ENCODE measurements around the gene MFAP3L.
A peak's percentile ranks its signal among the peaks of the same experiment; 100 is the strongest.
"Not testable (repeated sequence)": the region's sequence is repeated elsewhere in the genome, so short reads cannot be mapped to it uniquely, and the experiment has no call there.

Gene MFAP3L

DNA sequence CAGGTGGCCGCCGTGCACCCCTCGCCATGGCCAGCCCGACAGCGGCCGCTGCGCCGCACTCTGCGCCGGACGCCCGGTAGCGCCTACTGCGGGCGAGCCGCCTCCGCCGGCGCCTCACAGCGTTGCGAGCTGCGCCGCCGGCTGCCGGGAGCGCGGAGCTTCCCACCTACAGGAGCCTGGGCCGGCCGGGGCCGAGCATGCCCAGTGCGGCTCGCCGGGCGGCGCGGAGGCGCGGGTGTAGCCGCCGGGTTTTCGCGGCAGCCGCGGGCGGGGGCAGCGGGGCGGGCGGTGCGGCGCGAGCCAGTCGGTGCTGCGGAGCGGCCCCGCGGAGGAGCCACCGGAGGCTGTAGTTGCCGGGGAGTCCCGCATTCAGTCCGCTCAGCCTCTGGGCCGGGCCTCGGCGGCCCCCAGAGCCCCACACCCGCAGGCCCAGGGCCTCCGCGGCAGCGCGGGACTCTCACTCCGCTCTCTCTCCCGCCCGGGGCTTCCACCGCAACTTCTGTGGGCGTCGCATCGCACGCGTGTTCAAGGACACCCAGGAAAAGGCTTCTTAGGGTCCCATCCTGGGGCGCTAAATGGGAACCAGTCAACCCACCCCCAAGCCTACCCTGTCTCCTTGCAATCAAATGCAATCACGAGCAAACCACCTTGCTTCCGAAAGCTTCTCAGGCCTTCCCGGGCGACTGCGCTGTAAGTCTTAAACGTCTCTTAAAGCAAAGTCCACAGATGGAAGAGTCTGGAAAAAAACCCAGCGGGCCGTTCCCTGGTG, at the start of gene MFAP3L:
Gene MFAP3L, minus strand, starts transcription at position 143 of the 769 bp plus-strand sequence. CDS start 20,518 bp downstream, outside the sequence.
- peak; percentile 86 for DNase-seq

DNA sequence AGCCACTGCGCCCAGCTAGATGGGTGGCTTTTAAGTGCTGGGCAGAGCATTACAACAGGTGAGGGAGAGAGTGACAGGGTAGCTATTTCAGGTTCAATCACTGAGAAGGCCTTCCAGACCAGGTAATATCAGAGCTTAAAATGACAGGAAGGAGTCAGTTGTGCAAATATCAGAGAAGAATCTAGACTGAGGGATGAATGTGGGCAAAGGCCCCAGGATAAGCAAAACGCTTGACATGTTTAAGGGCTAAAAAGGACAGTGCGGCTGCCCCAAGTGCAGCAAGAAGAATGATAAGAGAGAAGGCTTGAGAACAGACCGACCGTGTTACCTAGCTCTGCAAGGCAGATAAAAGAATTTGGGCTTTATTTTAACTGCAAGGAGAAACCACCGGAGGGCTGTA, 45.0 kb upstream of the MFAP3L start:
- no peak for DNase-seq

DNA sequence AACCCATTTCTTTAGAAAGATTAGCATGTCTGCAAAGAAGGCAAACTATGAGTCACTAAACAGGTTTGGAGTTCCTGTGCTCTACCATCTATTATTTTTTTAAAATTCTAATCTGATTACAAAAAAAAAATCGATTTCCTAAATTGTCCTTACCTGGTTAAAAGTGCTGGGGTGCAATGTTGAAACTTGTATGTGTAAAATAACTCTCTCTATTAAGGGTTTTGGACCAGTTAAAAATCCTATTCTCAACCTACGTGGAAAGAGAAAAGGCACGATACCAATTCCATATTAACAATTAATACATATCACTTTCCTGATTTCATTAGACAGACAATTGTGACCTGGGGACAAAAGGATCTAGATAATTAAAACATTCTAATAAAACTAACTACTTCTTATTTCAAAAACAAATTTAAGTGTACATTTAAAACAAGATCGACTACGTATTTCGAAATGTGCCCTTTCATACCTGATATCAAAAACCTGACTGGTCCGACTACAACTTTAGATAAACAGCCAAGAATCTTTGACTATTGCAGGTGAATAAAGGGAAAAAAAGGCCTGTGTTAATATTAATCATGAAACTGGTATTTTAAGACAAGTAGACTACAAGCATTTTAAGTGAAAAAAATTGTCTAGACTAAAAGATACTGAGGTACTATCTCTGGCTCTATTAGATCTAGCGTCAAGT, 42.4 kb upstream of the MFAP3L start:
- DNase-seq: no peak

DNA sequence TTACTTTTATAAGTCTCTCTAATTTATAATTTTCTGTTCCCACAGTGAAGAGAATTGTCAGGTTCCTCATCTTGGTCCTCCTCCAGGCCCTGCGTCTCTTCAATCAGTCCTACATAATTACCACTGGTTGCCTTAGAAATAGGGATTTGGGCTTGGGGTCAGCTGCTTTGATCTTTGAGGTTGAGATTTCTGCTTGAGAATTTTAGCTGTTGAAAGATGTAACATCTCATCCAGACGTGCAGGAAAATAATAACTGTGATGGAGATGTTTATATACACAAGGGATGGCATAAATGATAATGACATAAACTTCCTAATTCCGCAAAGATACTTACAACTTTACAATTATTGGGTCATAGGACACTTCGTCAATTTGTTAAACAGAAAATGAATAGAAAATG, 33.2 kb upstream of the MFAP3L start:
- no peak for DNase-seq

DNA sequence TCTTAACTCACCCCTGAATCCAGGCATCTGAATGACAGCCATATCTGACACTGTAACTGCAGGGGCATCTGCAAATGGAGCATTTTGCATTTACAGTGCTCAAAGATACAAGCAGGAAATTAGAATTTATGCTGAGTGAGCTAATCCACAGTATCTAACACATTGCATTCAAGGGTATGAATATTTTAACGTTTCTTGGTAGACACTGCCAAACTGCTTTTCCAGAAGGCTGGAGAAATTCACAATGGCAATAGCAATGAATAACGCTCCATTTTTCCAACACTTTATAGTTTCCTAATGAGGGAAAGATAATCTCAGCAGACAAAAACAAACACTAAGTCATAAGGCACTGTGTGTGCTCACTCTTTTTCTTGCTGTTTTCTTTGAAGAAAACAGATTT, 32.6 kb upstream of the MFAP3L start:
- no peak for DNase-seq

DNA sequence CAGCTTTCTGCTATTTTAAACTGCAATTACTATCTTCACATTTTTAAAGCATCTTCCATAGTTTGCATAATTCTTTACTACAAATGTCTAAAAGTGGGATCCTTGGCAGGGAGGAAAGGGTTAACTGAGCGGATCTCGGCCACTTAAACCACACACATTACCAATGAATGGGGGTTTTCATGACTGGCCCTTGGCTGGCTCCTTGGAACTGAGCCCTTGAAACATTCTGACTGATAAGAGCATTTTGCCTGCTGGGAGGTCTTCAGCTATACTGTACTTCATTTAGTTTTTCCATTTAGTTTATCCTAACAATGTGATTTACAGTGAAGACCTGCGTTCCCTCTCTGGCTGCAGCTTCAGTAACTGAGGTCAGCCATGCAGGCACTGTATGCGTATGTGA, 31.7 kb upstream of the MFAP3L start:
- DNase-seq: no peak

DNA sequence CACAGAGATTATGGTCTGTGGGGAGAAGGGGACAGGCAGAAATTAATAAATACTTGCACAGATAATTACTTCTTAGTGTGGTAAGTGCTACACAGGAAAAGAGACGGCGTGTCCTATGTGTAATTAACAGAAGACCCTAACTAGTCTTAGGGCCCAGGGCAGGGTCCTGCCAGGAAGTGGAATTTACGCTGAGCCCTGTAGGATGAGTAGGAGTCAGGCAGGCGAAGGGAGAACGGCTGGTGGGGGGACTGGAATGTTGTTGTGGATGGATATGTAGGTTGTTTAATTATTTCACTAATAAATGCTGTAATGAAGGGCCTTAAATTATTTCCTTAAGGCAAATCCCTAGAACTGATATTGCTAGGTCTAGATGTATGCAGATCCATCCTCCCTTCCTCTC, 26.7 kb upstream of the MFAP3L start:
- no peak for DNase-seq

DNA sequence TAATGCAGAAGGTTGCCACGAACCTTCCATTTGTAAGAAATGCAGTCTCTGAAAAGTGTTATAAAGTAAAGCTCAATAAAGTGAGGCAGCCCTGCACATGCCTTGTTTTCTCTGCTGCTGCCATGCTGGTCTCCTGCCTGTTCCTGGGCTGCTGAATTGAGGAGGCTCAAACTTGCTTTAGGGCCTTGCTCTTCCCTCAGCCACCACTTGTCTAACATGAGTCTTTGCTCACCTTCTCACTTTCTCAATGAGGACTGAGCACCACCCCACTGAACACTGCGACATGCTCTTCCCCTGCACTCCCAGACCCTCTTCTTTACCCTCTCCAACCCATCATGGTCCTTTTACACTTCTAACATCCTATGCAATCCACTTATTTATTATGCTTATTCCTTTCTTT, 25.2 kb upstream of the MFAP3L start:
- no peak for DNase-seq

DNA sequence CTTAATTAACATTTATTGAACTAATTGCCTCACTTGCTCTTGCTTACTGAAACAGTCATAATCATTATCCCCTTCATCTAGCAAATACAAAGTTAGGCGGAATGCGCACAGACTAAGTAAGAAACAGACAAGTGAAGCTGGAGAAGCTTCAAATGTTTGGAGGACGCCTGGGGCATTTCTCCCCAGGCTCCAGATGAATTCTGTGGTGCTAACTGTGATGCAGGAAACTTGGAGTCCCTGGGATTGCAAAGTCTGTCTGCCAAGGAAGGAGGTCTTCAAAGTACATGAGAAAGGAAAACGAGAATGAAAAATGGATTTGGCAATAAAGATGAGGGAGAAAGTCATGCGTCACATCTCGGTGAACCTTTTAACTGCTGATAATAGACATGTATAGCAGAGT, 23.6 kb upstream of the MFAP3L start:
- no peak for DNase-seq

DNA sequence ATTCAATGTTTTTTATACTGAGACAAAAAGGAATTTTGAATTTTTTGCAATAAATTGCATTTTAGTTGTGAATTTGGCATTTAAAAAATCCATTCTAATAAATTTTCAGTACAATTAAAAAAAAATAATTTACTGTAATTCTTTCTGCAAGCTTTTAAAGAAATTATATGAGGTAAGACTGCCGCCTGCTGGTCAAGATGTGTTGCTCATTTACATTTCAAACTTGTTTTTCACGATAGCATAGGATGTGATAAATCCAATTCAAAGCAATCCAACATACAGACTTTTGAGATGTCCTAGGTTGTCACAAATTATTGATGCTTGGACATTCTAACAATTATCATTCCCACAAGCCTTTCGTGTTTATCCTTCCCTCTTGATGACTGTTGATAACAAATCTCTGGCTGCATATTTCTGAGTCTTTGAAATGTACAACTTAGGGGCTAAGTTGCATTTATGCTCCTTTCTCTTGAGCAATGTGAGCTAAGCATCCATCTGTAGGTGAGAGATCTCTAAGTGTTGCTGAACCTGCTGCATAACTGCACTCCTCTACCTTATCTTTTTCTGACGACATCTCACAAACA, 21.7 kb upstream of the MFAP3L start:
- peak; percentile 48 for DNase-seq

DNA sequence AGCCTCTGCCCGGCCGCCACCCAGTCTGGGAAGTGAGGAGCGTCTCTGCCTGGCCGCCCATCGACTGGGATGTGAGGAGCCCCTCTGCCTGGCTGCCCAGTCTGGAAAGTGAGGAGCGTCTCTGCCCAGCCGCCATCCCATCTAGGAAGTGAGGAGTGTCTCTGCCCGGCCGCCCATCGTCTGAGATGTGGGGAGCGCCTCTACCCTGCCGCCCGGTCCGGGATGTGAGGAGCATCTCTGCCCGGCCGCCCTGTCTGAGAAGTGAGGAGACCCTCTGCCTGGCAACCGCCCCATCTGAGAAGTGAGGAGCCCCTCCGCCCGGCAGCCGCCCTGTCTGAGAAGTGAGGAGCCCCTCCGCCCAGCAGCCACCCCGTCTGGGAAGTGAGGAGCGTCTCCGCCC, 20.0 kb upstream of the MFAP3L start:
- not testable (repeated sequence) for DNase-seq

DNA sequence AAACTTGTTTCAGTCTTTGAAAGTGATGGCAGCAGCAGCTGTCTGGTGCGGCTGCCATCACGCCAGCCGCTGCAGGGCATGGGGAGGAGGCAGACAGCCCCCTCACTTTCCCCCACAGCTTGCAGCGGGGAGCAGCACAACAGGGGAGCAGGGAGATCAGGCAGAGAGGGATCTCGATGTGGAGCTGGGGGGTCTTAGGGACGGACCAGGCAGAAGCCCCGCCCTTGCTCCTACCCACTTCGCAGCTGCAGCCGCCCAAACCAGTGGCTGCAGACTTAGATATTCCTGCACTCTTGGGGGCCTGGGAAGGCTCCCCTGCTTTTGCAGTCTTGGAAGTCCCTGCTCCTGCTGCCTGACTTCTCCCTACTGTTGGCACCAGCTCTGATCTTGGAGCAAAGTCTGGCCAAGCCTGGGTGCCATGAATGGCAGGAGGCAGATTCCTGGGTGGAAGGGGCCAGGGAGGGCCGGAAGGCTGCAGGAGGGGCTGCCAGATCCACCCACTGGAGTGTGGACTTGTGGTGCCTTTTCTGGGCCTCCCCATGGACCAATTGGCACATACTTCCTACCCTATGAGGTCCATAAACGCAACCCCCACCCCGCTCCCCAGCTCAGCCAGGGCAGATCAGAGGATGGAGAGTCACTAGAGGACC, 14.0 kb upstream of the MFAP3L start:
- no peak for DNase-seq

DNA sequence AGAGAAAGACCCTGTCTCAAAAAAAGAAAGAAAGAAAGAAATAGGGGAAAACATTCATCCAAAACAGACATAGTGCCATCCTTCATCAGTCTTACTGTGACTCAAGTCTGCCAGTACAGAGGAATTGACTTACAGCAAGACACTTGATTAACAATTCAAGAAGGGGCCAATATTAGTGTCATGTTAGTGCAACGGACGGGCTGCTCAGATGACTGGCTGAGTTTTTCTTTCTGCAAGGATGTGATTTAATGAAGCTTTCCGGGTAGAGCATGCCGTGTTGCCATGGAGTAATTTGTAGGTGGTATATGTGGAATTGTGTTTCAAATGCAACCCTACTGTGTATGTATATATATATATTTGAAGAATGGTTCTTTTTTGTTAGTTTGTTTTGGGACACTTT, 12.6 kb upstream of the MFAP3L start:
- no peak for DNase-seq

DNA sequence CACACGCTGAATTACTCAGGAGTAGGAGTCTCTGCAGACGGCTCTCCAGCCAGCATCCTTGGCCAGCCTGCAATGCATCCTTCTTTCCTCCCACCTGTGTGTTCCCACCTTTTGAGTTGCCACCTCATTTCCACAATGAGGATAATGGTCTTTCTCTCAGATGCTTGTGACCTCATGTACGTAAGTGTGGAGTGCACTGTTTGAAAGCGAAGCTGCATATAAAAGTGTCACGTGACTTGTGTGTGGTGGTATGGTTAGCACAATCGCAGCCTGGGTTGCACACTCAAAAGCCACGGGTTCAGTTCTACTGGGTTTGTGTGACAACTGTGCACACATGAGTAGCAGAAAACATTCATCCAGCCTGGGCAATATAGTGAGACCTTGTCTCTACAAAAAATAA, 12.0 kb upstream of the MFAP3L start:
- no peak for DNase-seq

DNA sequence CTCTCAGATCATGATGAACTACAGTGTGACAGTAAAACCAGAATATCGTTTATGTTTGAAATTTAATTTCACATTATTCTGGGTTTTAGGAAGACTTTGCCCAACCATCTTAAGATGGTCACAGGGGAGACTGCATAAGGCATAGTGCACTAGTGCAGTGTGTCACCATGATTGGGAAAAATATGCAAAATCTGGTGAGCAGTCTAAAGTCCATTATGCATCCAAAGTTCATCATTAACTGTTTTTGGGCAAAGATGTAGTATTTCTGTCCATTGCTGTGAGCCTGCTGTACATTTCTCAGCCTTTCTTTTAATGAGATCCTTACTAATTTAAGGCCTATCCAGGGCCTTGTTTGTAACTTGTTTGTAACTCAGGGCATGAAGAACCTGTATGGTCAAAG, 11.3 kb upstream of the MFAP3L start:
- DNase-seq: no peak

DNA sequence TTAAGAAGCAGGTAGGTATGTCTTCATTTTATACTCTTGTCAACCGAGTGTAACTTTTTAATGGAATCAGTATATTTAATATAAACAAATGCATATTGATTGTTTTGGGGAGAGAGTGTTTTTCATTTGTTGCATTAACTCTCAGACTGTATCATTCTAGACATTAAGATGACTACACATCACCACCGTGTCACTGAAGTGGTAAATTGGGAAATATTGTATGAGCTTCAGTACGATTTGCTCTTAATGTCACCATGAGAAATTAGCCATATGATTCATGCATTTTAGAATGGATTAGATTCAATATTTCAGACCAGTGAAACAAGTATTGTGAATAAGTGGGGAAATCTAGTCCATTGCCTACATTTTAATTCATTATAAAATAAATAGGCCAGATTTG, 9.7 kb upstream of the MFAP3L start:
- no peak for DNase-seq

DNA sequence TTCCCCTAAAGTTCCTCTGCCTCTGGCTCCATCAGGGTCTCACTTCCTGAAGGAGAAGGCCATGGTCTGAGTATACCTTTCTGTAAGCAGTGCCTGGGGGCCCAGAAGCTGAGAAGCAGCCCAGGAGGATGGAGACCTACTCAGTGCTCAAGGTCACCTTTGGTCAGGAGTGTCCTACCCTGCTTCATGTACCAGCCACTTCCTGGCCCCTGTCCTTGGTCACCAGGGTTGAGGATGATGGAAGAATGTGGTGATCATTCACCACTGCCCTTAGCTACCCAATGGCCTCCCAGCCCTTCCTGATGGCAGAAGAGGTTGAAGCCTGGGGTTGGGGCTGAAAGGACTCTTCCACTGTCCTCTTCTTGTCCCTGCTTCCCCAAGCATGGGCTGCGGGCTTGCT, 9.0 kb upstream of the MFAP3L start:
- DNase-seq: no peak

DNA sequence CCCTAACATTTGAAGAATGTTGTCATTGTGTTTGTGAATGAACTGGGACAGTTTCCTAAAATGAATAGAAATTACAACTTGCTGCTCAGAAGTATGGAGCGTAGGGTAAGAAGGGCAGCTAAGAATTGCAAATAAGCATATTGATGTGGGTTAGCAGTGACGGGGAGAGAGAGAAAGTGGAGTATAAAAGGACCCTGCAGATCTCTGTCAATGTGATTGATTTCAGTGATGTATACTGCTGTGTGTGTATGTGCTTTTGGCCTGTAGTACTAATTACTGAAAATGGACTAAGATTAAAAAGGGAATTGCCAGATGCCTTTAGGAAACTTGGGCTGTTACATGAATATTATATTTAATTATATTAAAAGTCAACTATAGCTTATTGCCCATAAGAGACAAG, 7.8 kb upstream of the MFAP3L start:
- no peak for DNase-seq

DNA sequence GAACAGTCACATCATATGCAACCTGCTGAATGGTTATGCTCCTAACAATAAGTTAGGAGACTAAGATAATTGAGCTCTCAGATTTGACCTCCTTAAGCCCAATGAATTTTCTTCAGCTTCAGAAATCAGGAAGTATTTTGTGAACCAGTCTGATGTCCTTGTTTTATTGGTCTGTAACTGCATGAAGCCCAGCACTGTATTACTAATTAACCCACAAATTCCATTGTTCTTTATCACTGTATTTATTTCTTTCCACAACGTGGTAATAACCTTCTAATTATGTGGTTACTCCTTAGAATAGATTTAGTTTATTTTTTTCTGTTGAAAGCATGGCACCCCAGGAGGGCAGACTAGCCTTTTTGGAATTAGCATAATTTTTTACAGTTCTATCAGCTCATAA, 3.9 kb upstream of the MFAP3L start:
- no peak for DNase-seq

DNA sequence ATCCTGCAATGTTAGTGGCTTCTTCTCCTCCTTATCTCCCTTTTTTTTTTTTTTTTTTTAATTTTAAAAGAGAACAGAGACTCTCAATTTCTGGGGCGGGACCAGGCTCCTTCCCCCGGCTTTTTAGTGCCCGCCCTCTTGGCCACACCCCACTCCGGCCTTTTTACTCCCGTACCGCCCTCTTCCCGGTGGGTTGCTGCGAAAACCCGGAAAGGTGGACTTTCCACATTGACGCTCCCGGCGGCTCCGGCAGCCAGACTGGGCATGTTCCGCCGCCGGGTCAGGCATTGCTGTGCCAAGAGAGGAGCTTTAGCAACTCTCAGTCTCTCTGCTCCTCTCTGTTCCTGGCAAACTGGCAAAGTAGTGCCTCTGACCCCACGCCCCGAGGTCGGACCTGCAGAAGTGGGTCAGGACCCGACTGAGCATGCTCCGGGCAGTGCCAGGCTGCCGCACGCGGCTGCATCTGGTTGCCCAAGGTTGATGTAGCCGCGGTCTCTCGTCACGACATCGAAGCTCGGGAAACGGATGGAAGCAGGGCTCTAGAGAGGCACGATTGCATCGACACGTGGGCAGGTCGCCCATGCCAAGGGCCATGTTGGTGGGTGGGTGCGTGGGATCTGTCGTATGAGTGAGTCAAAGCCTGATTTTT, 1.1 kb upstream of the MFAP3L start:
- peak; percentile 90 for DNase-seq

DNA sequence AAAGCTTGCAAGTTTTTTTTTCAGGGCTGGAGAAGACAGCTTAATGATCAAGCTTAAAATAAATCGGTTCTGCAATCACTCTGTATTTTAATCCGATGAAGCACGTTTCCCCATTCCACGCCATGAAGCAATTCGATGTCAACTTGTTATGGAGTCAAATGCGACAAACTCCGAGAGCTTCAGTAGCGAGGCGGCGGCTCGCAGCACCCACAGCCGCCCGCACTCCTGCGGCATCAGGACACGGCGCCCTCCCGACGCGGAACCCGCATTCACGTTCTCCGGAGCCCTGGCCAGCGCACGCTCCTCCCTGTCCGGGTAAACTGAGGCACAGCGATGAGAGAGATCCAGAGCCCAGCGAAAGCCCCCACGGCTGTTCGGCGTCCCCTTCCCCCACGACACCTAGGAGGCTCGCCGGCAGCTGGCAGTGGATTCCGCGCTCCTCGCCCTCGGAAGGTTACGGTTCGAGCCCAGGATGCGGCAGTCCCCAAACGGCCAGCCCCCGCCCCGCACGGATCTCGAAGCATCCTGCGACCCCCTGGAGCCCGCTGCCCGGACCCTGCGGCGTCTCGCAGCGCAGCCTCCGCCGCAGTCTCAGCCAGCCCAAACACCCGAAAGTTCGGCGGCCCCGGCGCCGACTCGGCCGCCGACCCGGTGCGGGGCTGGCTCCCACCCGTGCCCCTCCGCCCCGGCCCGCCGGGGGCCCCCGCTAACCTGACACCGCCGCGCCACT, 507 bp downstream of the MFAP3L start:
- DNase-seq: no peak

DNA sequence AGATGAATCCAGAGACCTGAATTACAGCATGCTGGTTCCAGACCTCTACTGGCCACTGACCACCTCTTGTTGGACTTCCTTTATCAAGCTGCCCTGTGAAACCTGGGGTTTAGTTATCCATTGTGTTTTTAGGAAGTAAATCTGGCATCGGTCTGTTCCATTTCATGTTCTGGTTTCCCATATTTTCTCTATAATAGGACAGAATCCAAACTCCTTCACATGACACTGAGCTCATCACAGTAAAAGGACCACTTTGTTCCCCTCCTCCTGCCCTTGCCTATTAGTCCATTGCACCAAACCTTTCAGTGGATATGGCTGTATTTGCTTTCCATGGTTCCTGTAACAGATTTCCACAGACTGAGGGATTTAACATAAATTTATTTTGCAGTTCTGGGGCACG, 4.0 kb downstream of the MFAP3L start:
- no peak for DNase-seq

DNA sequence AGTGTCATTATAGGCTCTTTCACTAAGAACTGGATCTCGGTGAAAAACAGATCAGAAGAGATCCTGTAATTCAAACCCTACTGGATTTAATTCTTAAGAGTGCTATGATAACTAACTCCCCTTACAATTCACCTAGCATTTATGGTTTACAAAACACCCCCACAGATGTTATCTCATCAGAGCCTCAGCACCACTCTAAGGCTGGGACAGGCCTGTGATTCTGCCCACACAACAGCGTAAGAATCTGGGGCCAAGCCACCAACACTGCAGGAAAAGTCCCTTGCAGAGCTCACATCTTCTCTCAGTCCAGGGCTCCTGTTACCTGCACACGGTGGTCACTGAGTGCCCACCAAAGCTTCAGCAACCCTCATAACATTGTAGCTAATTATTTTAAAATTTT, 8.9 kb downstream of the MFAP3L start:
- DNase-seq: no peak
